EH (cell line): Measurements from ENCODE around the gene CADM4.
"Not testable (repeated sequence)": the region's sequence is repeated elsewhere in the genome, so short reads cannot be mapped to it uniquely, and the experiment has no call there.

Experiments
- DNase-seq: peaks from one replicate; pipeline ENCODE4 v3.0.0-alpha.2; 2015; ENCODE audit warnings: low read depth

The CADM4 gene

GRCh38 chr19:43639519-43640423 is at the start of gene CADM4:
CADM4 (minus strand) TSS chr19:43639850; CDS start chr19:43639790, 60 bp downstream.
- DNase-seq: no peak

GRCh38 chr19:43688059-43688701 is 48.5 kb upstream of the CADM4 start:
- DNase-seq: no peak

GRCh38 chr19:43687660-43687997 is 48.0 kb upstream of the CADM4 start:
- no peak for DNase-seq

GRCh38 chr19:43684326-43684725 is 44.7 kb upstream of the CADM4 start:
- DNase-seq: no peak

- no peak for DNase-seq
These were observed 44.3 kb upstream of the CADM4 start for GRCh38 chr19:43683905-43684304.

GRCh38 chr19:43682824-43683661 is 43.4 kb upstream of the CADM4 start:
- DNase-seq: no peak

GRCh38 chr19:43682269-43682668 is 42.6 kb upstream of the CADM4 start:
- not testable (repeated sequence) for DNase-seq

- DNase-seq: no peak
These were observed 42.2 kb upstream of the CADM4 start for GRCh38 chr19:43681821-43682220.

GRCh38 chr19:43678512-43679261 is 39.0 kb upstream of the CADM4 start:
- DNase-seq: peak; percentile 31

GRCh38 chr19:43675906-43676305 is 36.3 kb upstream of the CADM4 start:
- no peak for DNase-seq

GRCh38 chr19:43675269-43675879 is 35.7 kb upstream of the CADM4 start:
- peak; percentile 43 for DNase-seq

- peak; percentile 53 for DNase-seq
These were observed 34.9 kb upstream of the CADM4 start for GRCh38 chr19:43674596-43674995.

- no peak for DNase-seq
These were observed 34.5 kb upstream of the CADM4 start for GRCh38 chr19:43674183-43674582.

- no peak for DNase-seq
These were observed 34.0 kb upstream of the CADM4 start for GRCh38 chr19:43673637-43674036.

- no peak for DNase-seq
These were observed 32.5 kb upstream of the CADM4 start for GRCh38 chr19:43672061-43672679.

GRCh38 chr19:43668406-43669109 is 28.9 kb upstream of the CADM4 start:
- peak; percentile 100 for DNase-seq

- no peak for DNase-seq
These were observed 28.3 kb upstream of the CADM4 start for GRCh38 chr19:43667876-43668405.

- DNase-seq: no peak
These were observed 27.7 kb upstream of the CADM4 start for GRCh38 chr19:43667126-43667875.

GRCh38 chr19:43664018-43664417 is 24.4 kb upstream of the CADM4 start:
- DNase-seq: no peak
